HG03575 (cell line): Measurements from ENCODE around the gene ATP10D.

ENCODE experiments used
- ATAC-seq: cut with Tn5 transposase; IDR thresholded peaks from one replicate; pipeline ENCODE4 v1.9.1; 2021; ENCODE audit not compliant: unreplicated experiment, insufficient number of reproducible peaks, low FRiP score; ENCODE audit errors: extremely low read depth

The ATP10D gene

DNA sequence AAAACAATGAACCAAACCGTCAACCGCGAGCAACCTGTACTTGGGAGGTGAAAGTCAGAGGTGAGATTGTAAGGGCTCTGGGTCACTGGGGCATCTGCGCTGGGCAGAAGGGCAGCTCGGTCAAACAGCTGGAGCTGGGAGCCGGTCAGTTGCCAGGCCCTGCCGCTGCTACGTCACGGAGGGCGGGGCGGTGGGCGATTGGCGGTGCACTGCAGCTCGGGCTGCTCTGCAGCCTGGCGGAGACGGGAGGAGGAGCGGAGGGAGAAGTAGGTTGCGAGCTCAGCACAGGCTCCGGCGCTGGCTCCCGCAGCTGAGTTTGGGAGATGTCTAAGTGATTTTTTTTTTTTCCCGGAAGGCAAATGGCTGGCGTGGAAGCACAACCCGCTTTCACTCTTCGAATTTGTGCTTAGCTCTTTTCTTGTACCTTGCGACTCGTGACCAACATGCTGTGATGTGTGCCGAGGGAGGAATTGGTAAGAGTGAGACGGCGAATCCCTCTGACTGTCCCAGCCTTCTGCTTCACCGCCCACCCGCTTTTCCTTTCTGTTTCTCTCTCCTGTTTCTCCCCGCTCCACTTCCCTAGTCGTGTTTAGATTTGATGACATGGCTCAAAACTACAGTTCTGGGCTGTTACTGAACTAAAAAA, at the start of gene ATP10D:
TSS of gene ATP10D (plus strand) at position 229 of the 646 bp plus-strand sequence. CDS start 27,266 bp downstream, outside the sequence.
- peak; percentile 80 for ATAC-seq

DNA sequence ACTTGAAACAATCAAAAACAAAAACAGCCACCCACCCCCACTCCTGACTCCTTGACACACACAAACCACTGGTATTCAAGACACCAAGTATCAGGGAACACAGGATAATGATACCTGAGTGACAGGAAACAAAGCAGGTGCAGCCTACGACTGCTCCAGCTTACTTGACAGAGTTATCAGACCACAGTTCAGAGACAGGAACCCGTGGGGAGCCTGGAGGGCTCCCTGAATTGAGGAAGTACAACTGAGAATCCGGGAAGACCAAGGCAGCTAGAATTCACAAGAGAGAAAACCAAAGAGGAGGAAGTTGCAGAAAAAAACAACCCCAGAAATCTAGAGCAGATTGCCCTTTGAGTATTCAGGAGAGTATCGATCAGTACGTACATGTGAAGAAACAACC, 42.1 kb upstream of the ATP10D start:
- no peak for ATAC-seq

DNA sequence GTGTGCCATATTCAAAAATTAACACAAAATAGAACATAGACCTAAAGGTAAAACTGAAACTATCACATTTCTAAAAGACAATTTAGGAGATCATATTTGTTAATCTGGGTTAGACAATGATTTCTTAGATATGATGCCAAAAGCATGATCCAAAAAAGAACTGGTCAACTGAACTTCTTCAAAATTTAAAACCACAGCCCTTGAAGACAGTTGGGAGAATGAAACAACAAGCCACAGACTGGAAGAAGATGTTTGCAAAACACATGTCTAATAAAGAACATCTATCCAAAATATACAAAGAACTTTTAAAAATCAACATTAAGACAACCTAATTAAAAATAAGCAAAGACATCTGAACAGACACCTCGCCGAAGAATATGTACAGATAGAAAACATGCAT, 41.0 kb upstream of the ATP10D start:
- ATAC-seq: no peak

DNA sequence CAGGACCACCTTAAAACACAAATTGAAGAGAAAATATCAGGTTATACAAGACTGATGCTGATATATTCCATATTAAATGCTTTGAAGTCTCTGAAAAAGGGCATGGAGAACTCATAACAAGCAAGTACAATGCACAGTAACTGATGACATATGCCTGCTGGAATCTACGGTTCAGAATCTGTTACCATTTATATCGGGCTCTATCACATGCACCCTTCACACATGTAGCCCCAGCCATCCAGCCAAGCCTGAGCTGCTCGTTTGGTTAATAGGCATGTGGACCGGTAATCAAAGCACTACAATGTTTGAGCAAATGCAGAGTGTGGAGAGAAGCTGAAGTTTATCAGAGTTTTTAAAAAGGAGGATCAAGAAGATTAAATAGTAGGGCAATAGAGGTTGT, 33.4 kb upstream of the ATP10D start:
- no peak for ATAC-seq

DNA sequence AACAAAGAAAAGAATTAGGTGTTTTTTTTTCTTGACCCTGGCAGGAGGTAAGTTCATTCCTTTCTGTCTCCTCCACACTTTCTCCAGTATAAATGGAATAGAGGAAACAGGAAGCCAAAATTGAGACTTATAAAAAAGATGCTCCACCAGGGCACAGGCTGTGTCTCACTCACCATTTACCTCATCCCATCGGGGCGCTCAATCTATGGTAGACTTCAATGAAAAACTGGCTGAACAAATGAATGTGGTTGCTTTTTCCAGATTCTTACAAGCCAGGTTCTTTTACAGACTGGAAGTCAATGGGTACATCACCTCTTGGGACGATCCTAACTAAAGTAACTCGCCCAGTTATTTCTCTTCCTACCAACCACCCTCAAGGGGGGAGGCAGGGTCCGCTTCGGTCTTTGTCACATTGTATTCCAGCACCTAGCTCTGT, 22.3 kb upstream of the ATP10D start:
- peak; percentile 11 for ATAC-seq

DNA sequence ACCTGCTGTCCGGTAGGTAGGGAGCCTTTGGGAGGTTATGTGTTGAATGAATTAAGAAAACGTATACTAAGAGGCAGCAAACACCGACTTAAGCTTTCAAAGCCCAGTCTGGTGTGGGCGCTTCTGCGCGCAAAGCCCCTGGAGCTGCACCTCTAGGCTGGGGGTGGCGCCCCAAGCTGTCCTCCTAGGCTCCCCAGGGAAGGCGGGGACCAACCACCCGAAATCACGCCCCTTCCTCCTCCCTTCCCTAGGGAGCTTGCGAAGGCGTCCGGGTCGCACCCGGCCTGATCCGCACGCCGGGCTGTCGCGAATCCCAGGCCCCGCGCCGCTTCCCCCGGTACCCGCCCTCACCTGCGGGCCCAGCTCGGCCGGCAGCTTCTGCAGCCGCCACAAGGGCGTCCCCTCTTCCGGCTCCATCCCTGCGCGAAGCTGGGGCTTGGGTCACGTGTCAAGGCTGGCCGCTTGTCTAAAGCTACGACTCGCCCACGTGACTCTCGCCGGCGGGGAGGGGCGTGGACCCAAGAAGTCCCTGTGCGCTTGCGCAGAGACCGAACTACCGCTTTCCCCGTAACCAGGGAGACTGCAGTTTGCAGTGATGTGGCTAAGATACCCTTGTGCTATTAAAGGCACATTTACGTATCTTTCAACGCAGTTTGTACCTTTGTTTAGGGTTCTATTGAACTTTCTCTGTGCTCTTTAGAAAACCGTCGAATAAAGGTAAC, 21.7 kb upstream of the ATP10D start, which contains the start of gene COMMD8:
TSS of gene COMMD8 (minus strand) at position 468 of the 722 bp plus-strand sequence. CDS start at position 417, 51 bp downstream.
- peak; percentile 71 for ATAC-seq

DNA sequence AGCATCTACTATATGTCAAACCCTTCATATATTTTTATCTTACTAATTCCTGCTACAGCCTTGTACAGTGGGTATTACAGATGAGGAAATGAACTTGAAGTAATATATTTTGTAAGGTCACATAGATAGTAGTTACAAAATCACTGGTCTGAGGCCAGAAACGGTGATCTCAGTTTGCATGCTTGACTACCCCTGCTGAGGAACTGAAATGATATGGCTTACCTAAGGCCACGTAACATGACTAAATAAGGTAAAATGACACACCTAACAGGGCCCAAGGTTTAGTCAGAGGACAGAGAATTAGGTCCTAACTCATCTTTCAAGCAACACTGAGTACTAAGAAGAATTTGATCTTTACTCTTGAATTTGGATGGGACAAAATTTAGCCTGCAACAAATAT, 20.1 kb upstream of the ATP10D start:
- peak; percentile 27 for ATAC-seq

DNA sequence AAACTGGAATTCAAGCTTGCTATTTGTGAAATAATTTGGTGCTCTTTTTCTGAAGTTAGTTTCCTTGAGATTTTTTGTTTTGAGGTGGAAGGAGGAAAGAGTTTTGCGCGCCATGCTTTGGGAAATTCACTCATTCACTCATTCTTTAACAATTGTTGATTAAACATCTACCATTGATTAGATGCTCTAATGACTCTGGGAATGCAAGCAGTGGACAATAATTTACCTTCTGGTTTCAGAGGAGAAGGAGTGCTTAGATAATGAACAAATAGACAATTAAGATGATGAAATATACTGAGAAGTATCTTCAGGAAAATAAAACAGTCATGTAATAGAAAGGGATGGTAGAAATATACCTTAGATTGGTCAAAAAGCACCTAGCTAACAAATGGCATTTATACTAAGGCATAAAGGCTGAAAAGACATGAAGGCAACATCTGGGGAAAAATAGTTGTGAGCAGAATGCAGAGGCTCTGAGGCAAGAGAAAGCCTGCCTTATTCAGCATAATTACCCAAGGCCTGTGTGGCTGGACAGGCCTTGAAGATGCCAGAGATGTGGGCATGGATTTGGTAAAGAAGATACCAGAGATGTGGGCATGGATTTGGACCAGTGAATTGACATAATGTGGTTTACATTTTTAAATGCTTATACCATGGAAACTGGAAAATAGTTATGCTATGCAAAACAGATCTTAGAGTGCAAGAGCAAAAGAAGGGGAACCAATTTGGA, 18.9 kb upstream of the ATP10D start:
- ATAC-seq: no peak

DNA sequence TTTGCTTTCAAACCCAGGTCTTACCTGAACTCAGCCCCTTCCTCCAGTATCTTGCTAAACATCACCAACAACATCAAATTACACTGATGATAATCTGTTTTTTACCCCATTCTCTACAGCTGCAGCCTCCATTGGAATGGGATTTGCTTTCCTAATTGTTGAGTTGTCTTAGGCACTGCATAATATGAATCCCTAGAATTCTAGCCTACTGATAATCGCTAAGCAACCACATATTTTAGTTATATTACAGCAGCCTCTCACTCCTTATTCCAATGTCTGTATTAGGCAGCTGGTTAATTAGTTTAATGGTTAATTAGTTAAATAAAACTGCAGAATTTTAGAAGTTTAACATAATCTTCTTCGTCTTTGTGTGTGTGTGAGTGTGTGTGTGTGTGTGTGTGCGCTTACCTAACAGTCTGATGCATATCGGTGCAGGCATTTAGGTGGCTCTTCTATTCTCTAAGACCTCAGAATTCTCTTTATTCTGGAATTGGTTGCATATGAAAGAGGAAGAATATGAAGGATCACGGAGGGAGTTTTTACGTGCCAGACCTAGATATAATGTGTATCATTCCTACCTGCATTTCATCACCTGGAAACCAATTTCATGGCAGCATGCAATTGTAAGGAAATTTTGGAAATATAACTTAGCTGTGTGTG, 16.2 kb upstream of the ATP10D start:
- ATAC-seq: no peak

DNA sequence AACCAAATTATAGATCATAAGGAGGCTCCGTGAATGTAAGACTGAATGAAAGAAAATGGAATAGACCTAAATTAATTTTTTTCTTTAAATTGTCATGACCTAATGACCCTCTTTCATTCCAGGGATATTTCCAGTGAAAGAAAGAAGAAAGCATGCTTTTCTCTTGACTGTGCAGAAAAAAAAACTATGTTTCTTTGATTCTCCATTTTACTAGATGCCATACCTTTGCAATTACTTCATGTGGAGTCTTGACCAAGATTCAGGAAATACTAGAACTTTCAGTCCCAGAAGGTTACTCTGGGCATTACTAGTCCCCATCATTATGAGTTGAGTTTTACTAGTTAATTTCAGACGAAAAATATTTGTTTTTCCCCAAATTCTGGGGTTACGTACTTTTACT, 15.1 kb upstream of the ATP10D start:
- no peak for ATAC-seq

DNA sequence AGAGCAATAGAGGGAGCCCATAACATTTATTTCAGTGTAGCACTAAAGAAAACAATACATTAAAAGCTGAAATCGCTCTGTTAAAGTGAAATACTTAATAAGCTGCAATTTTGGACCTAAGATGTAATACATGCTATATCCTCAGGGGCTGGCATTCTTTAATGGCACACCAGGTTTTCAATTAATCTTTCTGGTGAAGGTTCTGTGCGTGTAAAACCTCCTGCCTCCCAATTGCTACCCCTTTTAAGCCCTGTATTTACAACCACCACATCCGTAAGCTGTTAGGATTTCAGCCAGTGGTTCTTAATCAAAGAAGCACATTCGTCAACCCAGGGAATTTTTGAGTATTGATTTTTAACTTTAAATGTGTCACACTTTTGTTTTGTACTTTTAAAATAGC, 14.0 kb upstream of the ATP10D start:
- no peak for ATAC-seq

DNA sequence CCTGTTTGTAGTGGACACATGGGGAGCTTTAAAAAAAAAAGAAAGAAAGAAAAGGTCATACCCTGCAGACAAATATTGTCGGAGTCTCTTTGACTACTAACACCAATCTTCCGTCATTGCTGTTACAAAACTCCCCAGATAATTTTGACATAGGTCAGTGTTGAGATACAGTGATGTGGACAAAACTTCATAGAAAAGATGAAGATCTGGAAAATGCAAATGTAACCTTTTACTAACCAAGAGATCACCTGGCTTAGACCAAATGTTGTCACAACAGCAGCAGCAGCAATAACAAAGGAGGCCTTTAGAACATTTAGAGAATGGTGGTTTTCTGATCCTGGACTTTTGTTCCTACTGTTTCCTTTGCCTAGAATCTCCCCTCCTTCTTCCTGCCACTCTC, 13.5 kb upstream of the ATP10D start:
- ATAC-seq: no peak

DNA sequence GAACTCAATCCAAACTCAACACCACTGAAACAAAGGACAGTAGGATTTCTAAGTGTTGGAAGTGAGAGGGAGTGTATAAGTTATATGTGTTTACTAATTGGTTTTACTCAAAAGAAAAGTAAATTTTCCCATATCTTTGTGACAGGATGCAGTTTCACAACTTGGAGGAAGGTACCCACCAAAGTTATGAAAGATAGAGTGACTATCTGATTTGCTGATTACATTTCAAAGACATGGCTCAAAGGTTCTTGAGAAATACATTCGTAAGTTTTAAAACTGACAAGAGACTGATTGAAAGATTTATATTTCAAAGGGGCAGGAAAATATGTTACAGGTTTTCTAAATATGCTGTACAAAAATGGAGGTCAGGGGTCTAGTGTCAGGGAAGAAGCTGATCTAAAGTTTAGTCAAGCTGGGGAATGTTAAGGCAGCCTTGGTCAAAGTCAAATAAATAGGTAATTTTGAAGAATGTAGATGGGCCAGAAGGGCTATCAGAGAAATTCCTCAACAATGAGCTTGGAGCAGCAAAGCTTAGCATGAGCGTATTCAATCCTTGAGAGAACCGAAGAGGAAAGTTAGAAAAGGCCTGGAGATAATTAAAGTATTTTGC, 11.8 kb upstream of the ATP10D start:
- ATAC-seq: no peak

DNA sequence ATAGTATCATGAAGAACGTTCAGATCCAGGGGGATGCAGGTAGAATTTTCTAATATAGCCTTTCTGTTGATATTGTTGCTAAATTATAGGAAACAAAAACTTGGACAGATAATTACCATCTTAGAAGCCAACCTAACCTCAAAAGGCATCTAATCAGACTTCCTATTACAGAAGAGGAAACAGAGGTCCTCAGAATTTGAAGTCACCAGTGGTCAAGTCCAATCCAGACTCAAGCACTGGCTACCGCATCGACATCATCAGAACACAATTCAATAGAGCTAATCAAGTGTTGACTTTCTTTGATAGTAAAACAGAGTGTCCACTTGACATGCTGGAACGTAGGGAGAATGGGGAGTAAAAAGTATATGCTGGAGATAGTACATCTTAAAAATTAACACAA, 10.3 kb upstream of the ATP10D start:
- no peak for ATAC-seq

DNA sequence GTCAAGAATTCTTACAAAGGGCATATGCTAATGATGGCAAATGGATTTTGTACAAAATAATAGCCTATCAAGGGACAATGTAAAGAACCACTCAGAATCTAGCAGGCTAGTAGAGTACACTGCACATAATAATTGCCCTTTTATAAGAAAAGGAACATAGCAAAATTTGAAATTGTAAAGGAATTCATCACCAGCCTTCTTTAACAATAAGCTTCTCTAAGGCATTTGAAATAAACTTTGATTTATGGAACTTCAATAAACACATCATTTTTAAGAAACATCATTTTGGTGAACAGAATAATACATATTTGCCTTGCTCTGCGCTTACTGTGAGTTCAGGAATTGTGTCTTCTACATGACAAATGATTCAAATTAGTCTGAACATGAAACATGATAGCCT, 9.7 kb upstream of the ATP10D start:
- ATAC-seq: no peak

DNA sequence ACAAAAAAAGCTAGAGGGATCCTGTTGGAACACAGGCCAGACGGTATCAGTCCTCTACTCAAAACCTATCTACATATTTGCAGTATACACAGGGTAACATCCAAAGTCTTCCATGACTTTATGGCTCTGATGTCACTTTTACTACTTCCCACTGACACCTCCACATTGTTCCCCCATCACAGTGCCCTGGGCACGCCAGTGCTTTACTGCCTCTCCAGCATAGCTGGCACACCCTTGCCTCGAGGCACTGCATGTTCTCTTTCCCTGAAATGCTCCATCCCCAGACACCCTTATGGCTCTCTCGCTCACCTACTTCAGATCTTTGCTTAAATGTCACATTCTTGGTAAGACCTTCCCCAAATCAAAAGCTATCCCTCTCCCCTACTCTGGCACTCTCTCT, 6.3 kb upstream of the ATP10D start:
- no peak for ATAC-seq

DNA sequence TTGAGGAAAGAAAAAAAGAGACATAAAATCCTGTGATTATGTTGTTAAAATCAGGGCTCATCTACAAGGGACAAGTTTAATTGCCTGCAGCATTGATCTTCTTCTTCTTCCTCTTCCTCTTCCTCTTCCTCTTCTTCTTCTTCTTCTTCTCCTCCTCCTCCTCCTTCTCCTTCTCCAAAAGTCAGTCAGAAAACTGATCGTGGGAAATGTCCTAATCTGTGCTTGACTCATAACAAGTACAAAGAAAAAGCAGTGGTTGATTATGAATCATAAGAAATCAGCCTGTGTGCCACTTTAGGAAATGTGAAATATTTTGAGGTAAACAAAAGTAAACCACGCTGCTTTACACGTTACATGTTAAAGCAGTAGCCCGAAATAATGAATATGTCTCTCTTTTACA, 2.7 kb upstream of the ATP10D start:
- ATAC-seq: no peak

DNA sequence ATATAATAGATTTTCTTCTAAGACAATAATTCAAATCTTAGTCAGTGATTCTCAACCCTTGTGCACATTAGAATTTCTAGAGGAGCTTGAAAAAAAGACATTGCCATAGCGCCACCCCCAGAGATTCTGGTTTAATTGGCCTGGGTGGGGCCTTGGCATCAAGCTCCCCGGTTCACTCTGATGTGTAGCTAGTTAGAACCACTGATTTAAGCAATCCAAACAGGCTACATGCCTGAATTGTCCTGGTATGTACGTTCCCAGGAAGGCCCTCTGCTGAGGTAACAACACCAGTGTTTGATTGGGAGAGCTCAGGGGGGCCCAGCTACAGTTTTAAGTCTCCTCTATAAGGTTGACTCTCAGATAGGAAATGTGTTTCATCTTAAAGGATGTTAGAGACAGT, 1.3 kb upstream of the ATP10D start:
- no peak for ATAC-seq

DNA sequence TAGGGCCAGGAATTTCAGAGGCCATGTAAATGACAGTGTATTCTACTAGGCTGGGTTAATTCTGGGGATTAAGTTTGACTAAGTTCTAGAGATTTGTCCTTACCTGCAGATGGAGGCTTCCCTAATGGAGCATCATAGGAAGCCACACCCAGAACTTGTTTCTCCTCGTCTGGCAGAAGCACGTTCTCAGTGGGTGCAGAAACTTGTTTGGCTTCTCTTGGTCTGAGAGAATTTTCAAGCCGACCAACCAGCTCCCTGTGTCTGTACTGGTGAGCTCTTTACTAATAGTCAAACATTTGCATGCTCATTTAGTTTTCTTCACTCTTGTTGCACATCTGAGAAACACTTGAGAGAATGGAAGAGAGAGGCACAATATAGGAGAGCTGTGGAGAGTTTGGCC, 907 bp upstream of the ATP10D start:
- no peak for ATAC-seq
